NCI-H2196 (cell line): ENCODE data around the gene SNAPC4.
"Not testable (repeated sequence)": the region's sequence is repeated elsewhere in the genome, so short reads cannot be mapped to it uniquely, and the experiment has no call there.

ENCODE experiments used
- DNase-seq: peaks from one replicate; lab custom pipeline; 2025; ENCODE audit not compliant: unreplicated experiment; lab: John Stamatoyannopoulos, UW

The SNAPC4 gene

GRCh38 chr9:136433849-136434579 lies 34.0 kb upstream of the SNAPC4 start:
- no peak for DNase-seq

GRCh38 chr9:136433043-136433715 lies 33.2 kb upstream of the SNAPC4 start:
- no peak for DNase-seq

GRCh38 chr9:136432591-136432990 lies 32.6 kb upstream of the SNAPC4 start:
- no peak for DNase-seq

GRCh38 chr9:136431782-136432350 lies 31.9 kb upstream of the SNAPC4 start:
- DNase-seq, result no peak

- no peak for DNase-seq
Observed at GRCh38 chr9:136430588-136431234, 30.7 kb upstream of the SNAPC4 start.

GRCh38 chr9:136429683-136430491 lies 29.9 kb upstream of the SNAPC4 start:
- no peak for DNase-seq

- no peak for DNase-seq
Observed at GRCh38 chr9:136429075-136429628, 29.2 kb upstream of the SNAPC4 start.

- DNase-seq, result no peak
Observed at GRCh38 chr9:136426787-136427186, 26.8 kb upstream of the SNAPC4 start.

GRCh38 chr9:136425367-136425766 lies 25.4 kb upstream of the SNAPC4 start:
- DNase-seq, result not testable (repeated sequence)

GRCh38 chr9:136424750-136425362 lies 24.9 kb upstream of the SNAPC4 start:
- no peak for DNase-seq

GRCh38 chr9:136423432-136424146 lies 23.6 kb upstream of the SNAPC4 start:
- no peak for DNase-seq

- DNase-seq, result no peak
Observed at GRCh38 chr9:136422876-136423275, 22.9 kb upstream of the SNAPC4 start.

- no peak for DNase-seq
Observed at GRCh38 chr9:136421791-136422190, 21.8 kb upstream of the SNAPC4 start.

GRCh38 chr9:136419092-136419420 lies 19.1 kb upstream of the SNAPC4 start:
- DNase-seq, result no peak

- no peak for DNase-seq
Observed at GRCh38 chr9:136418182-136419091, 18.5 kb upstream of the SNAPC4 start.

GRCh38 chr9:136416914-136417313 lies 16.9 kb upstream of the SNAPC4 start:
- no peak for DNase-seq

GRCh38 chr9:136416427-136416826 lies 16.5 kb upstream of the SNAPC4 start:
- DNase-seq, result no peak

GRCh38 chr9:136412962-136413361 lies 13.0 kb upstream of the SNAPC4 start:
- no peak for DNase-seq

- no peak for DNase-seq
Observed at GRCh38 chr9:136411378-136411777, 11.4 kb upstream of the SNAPC4 start.
